Hepatocyte (in vitro differentiated cells): ENCODE measurements around the gene HAND2. TPM values are rescaled to one million over a fixed set of nuclear protein-coding genes. Genes with fewer than 3 reads are reported as not detected.

Experiments
- DNase-seq: peaks from one replicate; pipeline ENCODE4 v3.0.0-alpha.2; 2016; ENCODE audit warnings: low spot score
- H2AFZ ChIP-seq: fragments of 200-600 bp; sonication (generic); 2 replicates; pipeline ENCODE4 v1.6.0; 2016; ENCODE audit warnings: antibody characterized with exemption, mild to moderate bottlenecking
- H3K27ac ChIP-seq: fragments of 200-600 bp; sonication (generic); 2 replicates; pipeline ENCODE4 v1.5.1; 2016; ENCODE audit warnings: mild to moderate bottlenecking
- H3K27me3 ChIP-seq: fragments of 200-600 bp; sonication (generic); 2 replicates; pipeline ENCODE4 v1.6.1; 2016
- H3K36me3 ChIP-seq: fragments of 200-600 bp; sonication (generic); replicated peaks from 2 replicates; pipeline ENCODE4 v1.5.1; 2016; ENCODE audit warnings: low read depth; ENCODE audit not compliant: insufficient read depth
- H3K4me1 ChIP-seq: fragments of 200-600 bp; sonication (generic); 2 replicates; pipeline ENCODE4 v1.5.1; 2016; ENCODE audit warnings: mild to moderate bottlenecking, moderate library complexity; ENCODE audit not compliant: insufficient read depth
- H3K4me2 ChIP-seq: fragments of 200-600 bp; sonication (generic); 2 replicates; pipeline ENCODE4 v1.6.0; 2016
- H3K4me3 ChIP-seq: fragments of 200-600 bp; sonication (generic); 2 replicates; pipeline ENCODE4 v1.5.1; 2016; ENCODE audit warnings: mild to moderate bottlenecking
- H3K79me2 ChIP-seq: fragments of 200-600 bp; sonication (generic); 2 replicates; pipeline ENCODE4 v1.6.0; 2017; ENCODE audit warnings: mild to moderate bottlenecking
- H3K9me2 ChIP-seq: fragments of 200-600 bp; sonication (generic); replicated peaks from 2 replicates; pipeline ENCODE4 v1.6.0; 2017; ENCODE audit warnings: mild to moderate bottlenecking; ENCODE audit not compliant: insufficient read depth
- H3K9me3 ChIP-seq: fragments of 200-600 bp; sonication (generic); 2 replicates; pipeline ENCODE4 v1.5.1; 2016; ENCODE audit warnings: low read depth, mild to moderate bottlenecking
- H4K20me1 ChIP-seq: fragments of 200-600 bp; sonication (generic); 2 replicates; pipeline ENCODE4 v1.6.0; 2016; ENCODE audit warnings: mild to moderate bottlenecking; ENCODE audit not compliant: insufficient read depth, poor library complexity, severe bottlenecking
- EZH2 ChIP-seq: fragments of 200-600 bp; sonication (generic); IDR thresholded peaks from 2 replicates; pipeline ENCODE4 v1.6.1; 2016; ENCODE audit warnings: antibody characterized with exemption, mild to moderate bottlenecking, borderline replicate concordance
- EZH2phosphoT487 ChIP-seq: fragments of 200-600 bp; sonication (generic); IDR thresholded peaks from one replicate; pipeline ENCODE4 v1.6.1; 2018; ENCODE audit warnings: antibody characterized with exemption, mild to moderate bottlenecking, low read depth, moderate library complexity; ENCODE audit not compliant: unreplicated experiment, severe bottlenecking
- WGBS: methylation state at CpG from one replicate; pipeline ENCODE4 v1.1.6; 2016; ENCODE audit warnings: low lambda C conversion rate; ENCODE audit errors: missing lambda C conversion rate; 5-methylcytosine and 5-hydroxymethylcytosine counted together
- polyA plus RNA-seq: library from polyadenylated mRNA; unstranded; fragments of >200 nt; fragmentation: Nextera tagmentation; extraction: Ambion mirVana; gene quantifications from 2 replicates; pipeline ENCODE4 v1.2.1, GENCODE V29; 2016
- total RNA-seq: library from RNA; depleted of rRNA; stranded (reverse); fragments of >200 nt; gene quantifications from 2 replicates; pipeline ENCODE4 v1.2.3, GENCODE V29; 2014
- TF ChIP-seq, protein P1 (sequence below): fragments of 200-600 bp; sonication (generic); IDR thresholded peaks from 2 replicates; pipeline ENCODE4 v1.5.1; 2016; ENCODE audit warnings: antibody characterized with exemption, mild to moderate bottlenecking; ENCODE audit not compliant: poor library complexity

Gene HAND2
- total and polyA plus RNA-seq, 2 experiments from 2014 or later, result 69.7 to 141 TPM

GRCh38 chr4:173547889-173548288 is 17.9 kb upstream of the HAND2 start:
- H4K20me1 ChIP-seq, result no peaks in the 10 kb centered on the region
- no peak overlapping the region for H2AFZ ChIP-seq
- H3K36me3 ChIP-seq, result no peaks in the 10 kb centered on the region
- TF ChIP-seq EZH2 (no peak), EZH2phosphoT487 (no peak)
- TF ChIP-seq, protein P1, sequence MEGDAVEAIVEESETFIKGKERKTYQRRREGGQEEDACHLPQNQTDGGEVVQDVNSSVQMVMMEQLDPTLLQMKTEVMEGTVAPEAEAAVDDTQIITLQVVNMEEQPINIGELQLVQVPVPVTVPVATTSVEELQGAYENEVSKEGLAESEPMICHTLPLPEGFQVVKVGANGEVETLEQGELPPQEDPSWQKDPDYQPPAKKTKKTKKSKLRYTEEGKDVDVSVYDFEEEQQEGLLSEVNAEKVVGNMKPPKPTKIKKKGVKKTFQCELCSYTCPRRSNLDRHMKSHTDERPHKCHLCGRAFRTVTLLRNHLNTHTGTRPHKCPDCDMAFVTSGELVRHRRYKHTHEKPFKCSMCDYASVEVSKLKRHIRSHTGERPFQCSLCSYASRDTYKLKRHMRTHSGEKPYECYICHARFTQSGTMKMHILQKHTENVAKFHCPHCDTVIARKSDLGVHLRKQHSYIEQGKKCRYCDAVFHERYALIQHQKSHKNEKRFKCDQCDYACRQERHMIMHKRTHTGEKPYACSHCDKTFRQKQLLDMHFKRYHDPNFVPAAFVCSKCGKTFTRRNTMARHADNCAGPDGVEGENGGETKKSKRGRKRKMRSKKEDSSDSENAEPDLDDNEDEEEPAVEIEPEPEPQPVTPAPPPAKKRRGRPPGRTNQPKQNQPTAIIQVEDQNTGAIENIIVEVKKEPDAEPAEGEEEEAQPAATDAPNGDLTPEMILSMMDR, result no peak
- DNase-seq, result no peak
- peak overlapping the region; percentile 16 for H3K4me2 ChIP-seq
- H3K9me3 ChIP-seq, result no peaks in the 10 kb centered on the region
- H3K9me2 ChIP-seq, result no peaks in the 10 kb centered on the region
- WGBS, result 54% methylated on average over 12 of the region's 13 CpGs
- H3K79me2 ChIP-seq, result no peaks in the 10 kb centered on the region
- no peak overlapping the region for H3K27ac ChIP-seq
- H3K4me3 ChIP-seq, result no peak overlapping the region
- H3K4me1 ChIP-seq, result no peaks in the 10 kb centered on the region
- peaks cover 7% of the 10 kb centered on the region for H3K27me3 ChIP-seq

- no peak overlapping the region for H3K4me3 ChIP-seq
- no peak overlapping the region for H2AFZ ChIP-seq
- no peak overlapping the region for H3K4me2 ChIP-seq
- TF ChIP-seq EZH2, result no peak
- TF ChIP-seq, protein P1, result no peak
- no peak for TF ChIP-seq EZH2phosphoT487
- no peaks in the 10 kb centered on the region for H3K36me3 ChIP-seq
- H3K4me1 ChIP-seq, result no peaks in the 10 kb centered on the region
- no peaks in the 10 kb centered on the region for H4K20me1 ChIP-seq
- no peak for DNase-seq
- H3K9me3 ChIP-seq, result no peaks in the 10 kb centered on the region
- H3K9me2 ChIP-seq, result no peaks in the 10 kb centered on the region
- H3K27ac ChIP-seq, result no peak overlapping the region
- 65% methylated on average over 2 of the region's 2 CpGs for WGBS
- peaks cover 7% of the 10 kb centered on the region for H3K27me3 ChIP-seq
- no peaks in the 10 kb centered on the region for H3K79me2 ChIP-seq
Observed at GRCh38 chr4:173546776-173547175, 16.7 kb upstream of the HAND2 start.

- TF ChIP-seq EZH2, result no peak
- TF ChIP-seq EZH2phosphoT487, result no peak
- H3K27ac ChIP-seq, result no peak overlapping the region
- no peak overlapping the region for H3K4me3 ChIP-seq
- H3K36me3 ChIP-seq, result no peaks in the 10 kb centered on the region
- H3K4me2 ChIP-seq, result no peak overlapping the region
- H3K4me1 ChIP-seq, result no peaks in the 10 kb centered on the region
- H2AFZ ChIP-seq, result no peak overlapping the region
- no peak for DNase-seq
- H4K20me1 ChIP-seq, result no peaks in the 10 kb centered on the region
- WGBS, result 96% methylated on average over 2 of the region's 2 CpGs
- no peaks in the 10 kb centered on the region for H3K9me2 ChIP-seq
- no peaks in the 10 kb centered on the region for H3K9me3 ChIP-seq
- H3K27me3 ChIP-seq, result peaks cover 18% of the 10 kb centered on the region
- H3K79me2 ChIP-seq, result no peaks in the 10 kb centered on the region
Observed at GRCh38 chr4:173545440-173545839, 15.4 kb upstream of the HAND2 start.

DNA sequence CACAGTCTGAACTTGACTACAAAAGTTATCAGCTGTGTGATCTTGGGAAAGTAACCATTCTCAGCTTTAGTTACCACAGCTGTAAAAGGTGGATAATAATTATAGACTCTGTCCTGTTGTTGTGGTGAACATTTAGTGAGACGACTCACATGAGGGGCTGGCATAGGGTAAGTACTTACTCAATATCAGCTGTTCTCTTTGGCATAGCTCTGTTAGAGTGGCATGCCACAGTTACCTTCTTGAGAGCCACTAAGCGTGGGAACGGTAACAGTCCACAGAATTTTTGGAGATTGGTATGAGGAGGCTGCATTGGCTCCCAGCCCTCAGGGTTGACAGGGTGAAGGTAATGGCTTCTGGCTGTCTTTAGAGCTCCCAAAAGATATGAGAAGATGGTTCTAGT is 13.2 kb upstream of the HAND2 start:
- Histone ChIP-seq H3K79me2 (no peaks in the 10 kb centered on the region), H3K4me2 (no peak overlapping the region), H3K36me3 (no peaks in the 10 kb centered on the region), H3K27ac (no peak overlapping the region), H3K9me3 (no peaks in the 10 kb centered on the region), H3K4me1 (peaks cover 3% of the 10 kb centered on the region), H3K4me3 (no peak overlapping the region), H4K20me1 (no peaks in the 10 kb centered on the region), H2AFZ (no peak overlapping the region), H3K27me3 (peaks cover 39% of the 10 kb centered on the region), H3K9me2 (no peaks in the 10 kb centered on the region)
- no peak for DNase-seq
- TF ChIP-seq EZH2, result no peak
- TF ChIP-seq, protein P1, result no peak
- TF ChIP-seq EZH2phosphoT487, result no peak
- 83% methylated on average over 3 of the region's 3 CpGs for WGBS
